Large intestine (tissue), 12 donors: ENCODE data around the gene RHOU. TPM values are rescaled to one million over a fixed set of nuclear protein-coding genes. Genes with fewer than 3 reads are reported as not detected.
"Not testable (repeated sequence)": the region's sequence is repeated elsewhere in the genome, so short reads cannot be mapped to it uniquely, and the experiment has no call there.

ENCODE experiments used
- DNase-seq, 2 donors: peaks; one replicate each; pipeline versions ENCODE4 v3.0.0 to v3.0.0-alpha.2; 2013
- H3K27ac ChIP-seq: one replicate; pipeline ENCODE4 v1.5.1; 2013; ENCODE audit warnings: low read length
- H3K27me3 ChIP-seq: 2 replicates; pipeline ENCODE4 v1.6.1; 2013; ENCODE audit warnings: low read length; ENCODE audit not compliant: control insufficient read depth, insufficient read depth
- H3K36me3 ChIP-seq: 2 replicates; pipeline ENCODE4 v1.6.1; 2013; ENCODE audit warnings: low read length; ENCODE audit not compliant: control insufficient read depth, insufficient read depth
- H3K4me1 ChIP-seq: one replicate; pipeline ENCODE4 v1.6.1; 2013; ENCODE audit warnings: low read length; ENCODE audit not compliant: control insufficient read depth, insufficient read depth
- H3K4me3 ChIP-seq: one replicate; pipeline ENCODE4 v1.5.1; 2013; ENCODE audit warnings: low read length
- H3K9me3 ChIP-seq: one replicate; pipeline ENCODE4 v1.6.1; 2013; ENCODE audit warnings: mild to moderate bottlenecking, low read depth, low read length, moderate library complexity; ENCODE audit not compliant: control insufficient read depth
- WGBS: methylation state at CpG from one replicate; pipeline ENCODE4 v1.1.5; 2013; ENCODE audit warnings: low lambda C conversion rate; ENCODE audit not compliant: insufficient coverage; 5-methylcytosine and 5-hydroxymethylcytosine counted together
- long read RNA-seq, 11 donors: transcript quantifications; one replicate each; lab custom pipeline, GENCODE V29; 2026
- polyA plus RNA-seq: library from polyadenylated mRNA; unstranded; fragments of 120-200 nt; gene quantifications from one replicate; pipeline ENCODE4 v1.2.1, GENCODE V29; 2013

The RHOU gene
- polyA plus RNA-seq: 44.2 TPM
- long read RNA-seq, donor 1, full-length matches to known transcripts: 6 of 6 reads
- long read RNA-seq, donor 1, partial matches to known transcripts: 0 of 6 reads
- long read RNA-seq, donor 1, other reads (novel, unspliced or antisense): 0 of 6 reads
- long read RNA-seq, donor 2, full-length matches to known transcripts: 21 of 40 reads
- long read RNA-seq, donor 2, partial matches to known transcripts: 19 of 40 reads
- long read RNA-seq, donor 2, other reads (novel, unspliced or antisense): 0 of 40 reads
- long read RNA-seq, donor 3: 0 reads
- long read RNA-seq, donor 4, full-length matches to known transcripts: 1 of 1 reads
- long read RNA-seq, donor 4, partial matches to known transcripts: 0 of 1 reads
- long read RNA-seq, donor 4, other reads (novel, unspliced or antisense): 0 of 1 reads
- long read RNA-seq, donor 5, full-length matches to known transcripts: 6 of 6 reads
- long read RNA-seq, donor 5, partial matches to known transcripts: 0 of 6 reads
- long read RNA-seq, donor 5, other reads (novel, unspliced or antisense): 0 of 6 reads
- long read RNA-seq, donor 6, full-length matches to known transcripts: 21 of 21 reads
- long read RNA-seq, donor 6, partial matches to known transcripts: 0 of 21 reads
- long read RNA-seq, donor 6, other reads (novel, unspliced or antisense): 0 of 21 reads
- long read RNA-seq, donor 7, full-length matches to known transcripts: 7 of 7 reads
- long read RNA-seq, donor 7, partial matches to known transcripts: 0 of 7 reads
- long read RNA-seq, donor 7, other reads (novel, unspliced or antisense): 0 of 7 reads
- long read RNA-seq, donor 8, full-length matches to known transcripts: 16 of 16 reads
- long read RNA-seq, donor 8, partial matches to known transcripts: 0 of 16 reads
- long read RNA-seq, donor 8, other reads (novel, unspliced or antisense): 0 of 16 reads
- long read RNA-seq, donor 9, full-length matches to known transcripts: 15 of 15 reads
- long read RNA-seq, donor 9, partial matches to known transcripts: 0 of 15 reads
- long read RNA-seq, donor 9, other reads (novel, unspliced or antisense): 0 of 15 reads
- long read RNA-seq, donor 10, full-length matches to known transcripts: 28 of 28 reads
- long read RNA-seq, donor 10, partial matches to known transcripts: 0 of 28 reads
- long read RNA-seq, donor 10, other reads (novel, unspliced or antisense): 0 of 28 reads
- long read RNA-seq, donor 11, full-length matches to known transcripts: 16 of 16 reads
- long read RNA-seq, donor 11, partial matches to known transcripts: 0 of 16 reads
- long read RNA-seq, donor 11, other reads (novel, unspliced or antisense): 0 of 16 reads

DNA sequence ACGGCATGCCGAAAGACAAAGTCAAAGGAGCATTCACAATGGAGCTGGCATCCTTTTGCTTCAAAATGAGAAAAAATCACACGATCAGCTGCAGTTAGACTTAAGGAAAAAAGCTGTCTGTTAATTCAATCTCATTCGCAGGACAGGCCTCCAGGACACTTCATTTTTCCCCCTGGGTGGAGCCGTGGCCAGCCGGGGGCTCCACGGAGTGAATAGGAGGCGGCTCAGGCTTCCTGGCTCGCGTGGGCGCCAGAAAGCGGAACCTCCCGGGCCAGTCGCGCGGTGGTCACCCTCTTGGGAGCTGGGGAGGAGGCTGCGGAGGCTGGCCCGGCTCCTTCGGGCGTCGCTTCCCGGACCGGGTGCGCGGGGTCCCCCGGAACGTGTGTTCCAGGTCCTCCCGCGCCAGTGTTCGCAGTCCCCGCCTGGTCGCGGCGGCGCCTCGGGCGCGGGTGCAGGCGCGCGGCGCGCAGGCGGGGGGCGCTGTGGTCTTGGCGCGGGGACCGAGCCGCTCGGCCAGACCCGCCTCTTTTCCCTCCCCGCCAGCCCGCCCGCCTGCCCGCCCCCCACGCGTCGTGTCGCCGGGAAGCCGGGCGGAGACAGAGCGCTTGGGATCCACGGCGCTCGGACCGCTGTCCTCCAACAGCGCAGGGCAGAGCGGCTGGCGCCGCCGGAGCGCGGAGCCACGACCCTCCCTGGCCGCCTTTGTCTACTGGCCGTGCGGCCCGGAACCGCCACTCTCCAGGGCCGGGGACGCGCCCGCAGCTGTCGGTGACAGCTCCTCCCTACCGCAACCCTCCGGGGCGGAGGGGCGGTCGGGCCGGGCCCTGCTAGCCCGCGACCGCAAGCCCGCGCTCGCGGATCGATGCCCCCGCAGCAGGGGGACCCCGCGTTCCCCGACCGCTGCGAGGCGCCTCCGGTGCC lies at the start of gene RHOU:
TSS of gene RHOU (plus strand) at position 599 of the 921 bp plus-strand sequence. CDS start at position 863, 264 bp downstream.
- Histone ChIP-seq H3K27me3 (peaks cover 3% of the 10 kb centered on the region), H3K4me3 (peak within 1 kb of the TSS; percentile 81), H3K27ac (peak within 1 kb of the TSS; percentile 88), H3K9me3 (no peaks in the 10 kb centered on the region), H3K36me3 (peaks cover 17% of the 10 kb centered on the region), H3K4me1 (peaks cover 17% of the 10 kb centered on the region)
- WGBS: 0% methylated on average over 1 of the region's 107 CpGs
- DNase-seq: peak; percentile 76 to 88

DNA sequence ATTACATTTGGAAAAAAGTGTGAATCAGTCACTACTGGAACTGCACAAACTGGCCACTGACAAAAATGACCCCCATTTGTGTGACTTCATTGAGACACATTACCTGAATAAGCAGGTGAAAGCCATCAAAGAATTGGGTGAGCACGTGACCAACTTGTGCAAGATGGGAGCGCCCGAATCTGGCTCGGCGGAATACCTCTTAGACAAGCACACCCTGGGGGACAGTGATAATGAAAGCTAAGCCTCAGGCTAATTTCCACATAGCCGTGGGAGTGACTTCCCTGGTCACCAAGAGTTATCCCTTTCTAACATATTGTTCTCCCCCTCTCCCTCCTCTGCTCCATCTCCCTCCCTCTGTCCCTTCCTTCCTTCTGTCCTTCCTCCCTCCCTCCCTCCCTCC lies 47.7 kb upstream of the RHOU start:
- WGBS: no CpG with 5 or more reads among the region's 6 CpGs
- Histone ChIP-seq H3K4me1 (no peaks in the 10 kb centered on the region), H3K27ac (no peak overlapping the region), H3K4me3 (no peak overlapping the region), H3K36me3 (no peaks in the 10 kb centered on the region), H3K27me3 (peaks cover 5% of the 10 kb centered on the region), H3K9me3 (no peaks in the 10 kb centered on the region)
- DNase-seq: no peak

DNA sequence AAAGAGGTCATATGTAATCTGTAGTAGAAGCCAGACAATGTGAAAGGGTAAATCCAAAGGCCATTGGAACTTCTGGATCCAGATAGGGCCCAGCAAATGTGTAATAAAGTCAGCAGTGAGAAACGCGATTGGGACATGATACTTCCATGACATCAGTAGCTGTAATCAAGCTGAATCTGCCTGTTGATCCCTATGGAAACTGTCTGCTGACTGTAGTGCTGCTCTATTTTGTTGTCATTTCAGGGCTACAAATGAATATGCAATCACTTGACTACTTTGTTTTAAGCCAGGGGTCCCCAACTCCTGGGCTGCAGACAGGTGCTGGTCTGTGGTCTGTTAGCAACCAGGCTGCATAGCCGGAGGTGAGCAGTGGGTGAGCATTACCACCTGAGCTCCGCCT lies 46.0 kb upstream of the RHOU start:
- no peak overlapping the region for H3K4me3 ChIP-seq
- H3K36me3 ChIP-seq: no peaks in the 10 kb centered on the region
- no peak for DNase-seq
- no peaks in the 10 kb centered on the region for H3K27me3 ChIP-seq
- no peaks in the 10 kb centered on the region for H3K4me1 ChIP-seq
- H3K9me3 ChIP-seq: no peaks in the 10 kb centered on the region
- no peak overlapping the region for H3K27ac ChIP-seq
- WGBS: no CpG with 5 or more reads among the region's 4 CpGs

DNA sequence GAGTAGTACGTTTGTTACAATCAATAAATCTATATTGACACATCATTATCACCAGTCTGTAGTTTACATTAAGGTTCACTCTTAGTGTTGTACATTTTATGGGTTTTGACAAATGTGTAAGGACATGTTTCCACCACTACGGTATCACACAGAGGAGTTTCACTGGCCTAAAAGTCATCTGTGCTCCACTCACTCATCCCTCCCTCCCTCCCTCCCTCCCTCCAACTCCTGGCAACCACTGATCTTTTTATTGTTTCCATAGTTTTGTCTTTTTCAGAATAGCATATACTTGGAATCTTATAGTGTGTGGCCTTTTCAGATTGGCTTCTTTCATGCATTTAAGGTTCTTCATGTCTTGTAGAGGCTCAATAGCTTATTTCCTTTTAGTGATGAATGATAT lies 44.1 kb upstream of the RHOU start:
- no peak overlapping the region for H3K4me3 ChIP-seq
- no peaks in the 10 kb centered on the region for H3K9me3 ChIP-seq
- 20% methylated on average over 1 of the region's 2 CpGs for WGBS
- H3K27ac ChIP-seq: no peak overlapping the region
- H3K4me1 ChIP-seq: no peaks in the 10 kb centered on the region
- no peak for DNase-seq
- H3K36me3 ChIP-seq: no peaks in the 10 kb centered on the region
- no peaks in the 10 kb centered on the region for H3K27me3 ChIP-seq

DNA sequence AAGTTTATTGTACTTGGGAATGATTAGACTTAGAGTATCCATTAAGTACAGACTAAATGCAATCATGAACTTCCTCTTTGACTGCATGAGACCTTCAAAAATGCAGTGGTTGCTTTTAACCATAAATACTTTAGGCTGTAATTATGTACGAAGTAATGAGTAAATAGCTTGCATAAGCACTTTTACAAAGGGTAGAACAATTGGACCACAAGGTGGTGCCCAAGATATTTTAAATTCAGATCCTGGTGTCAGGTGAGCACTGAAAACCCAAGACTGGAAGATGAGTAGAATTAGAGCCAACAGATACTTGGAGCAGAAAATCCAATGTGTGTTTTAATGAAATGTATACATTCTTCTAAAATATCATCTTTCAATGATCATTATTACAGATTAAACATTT lies 43.4 kb upstream of the RHOU start:
- no peak overlapping the region for H3K27ac ChIP-seq
- DNase-seq: peak; percentile 60 to 70
- WGBS: no CpG with 5 or more reads among the region's 1 CpG

DNA sequence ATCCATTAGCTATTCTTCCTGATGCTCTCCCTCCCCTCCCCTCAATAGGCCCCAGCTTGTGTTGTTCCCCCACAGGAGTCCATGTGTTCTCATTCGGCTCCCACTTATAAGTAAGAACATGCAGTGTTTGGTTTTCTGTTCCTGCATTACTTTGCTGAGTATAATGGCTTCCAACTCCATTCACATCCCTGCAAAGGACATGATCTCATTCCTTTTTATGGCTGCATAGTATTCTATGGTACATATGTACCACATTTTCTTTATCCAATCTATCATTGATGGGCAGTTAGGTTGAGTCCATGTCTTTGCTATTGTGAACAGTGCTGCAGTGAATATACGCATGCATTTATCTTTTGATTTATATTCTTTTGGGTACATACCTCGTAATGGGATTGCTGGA lies 40.8 kb upstream of the RHOU start:
- 100% methylated on average over 2 of the region's 3 CpGs for WGBS
- not testable (repeated sequence) for H3K4me3 ChIP-seq, DNase-seq, H3K36me3 ChIP-seq, H3K9me3 ChIP-seq, H3K27ac ChIP-seq, H3K27me3 ChIP-seq, H3K4me1 ChIP-seq

More for the DNA sequence above, 43.4 kb upstream of the RHOU start:
- Histone ChIP-seq H3K36me3 (no peaks in the 10 kb centered on the region), H3K27me3 (no peaks in the 10 kb centered on the region), H3K9me3 (no peaks in the 10 kb centered on the region), H3K4me3 (no peak overlapping the region), H3K4me1 (no peaks in the 10 kb centered on the region)

DNA sequence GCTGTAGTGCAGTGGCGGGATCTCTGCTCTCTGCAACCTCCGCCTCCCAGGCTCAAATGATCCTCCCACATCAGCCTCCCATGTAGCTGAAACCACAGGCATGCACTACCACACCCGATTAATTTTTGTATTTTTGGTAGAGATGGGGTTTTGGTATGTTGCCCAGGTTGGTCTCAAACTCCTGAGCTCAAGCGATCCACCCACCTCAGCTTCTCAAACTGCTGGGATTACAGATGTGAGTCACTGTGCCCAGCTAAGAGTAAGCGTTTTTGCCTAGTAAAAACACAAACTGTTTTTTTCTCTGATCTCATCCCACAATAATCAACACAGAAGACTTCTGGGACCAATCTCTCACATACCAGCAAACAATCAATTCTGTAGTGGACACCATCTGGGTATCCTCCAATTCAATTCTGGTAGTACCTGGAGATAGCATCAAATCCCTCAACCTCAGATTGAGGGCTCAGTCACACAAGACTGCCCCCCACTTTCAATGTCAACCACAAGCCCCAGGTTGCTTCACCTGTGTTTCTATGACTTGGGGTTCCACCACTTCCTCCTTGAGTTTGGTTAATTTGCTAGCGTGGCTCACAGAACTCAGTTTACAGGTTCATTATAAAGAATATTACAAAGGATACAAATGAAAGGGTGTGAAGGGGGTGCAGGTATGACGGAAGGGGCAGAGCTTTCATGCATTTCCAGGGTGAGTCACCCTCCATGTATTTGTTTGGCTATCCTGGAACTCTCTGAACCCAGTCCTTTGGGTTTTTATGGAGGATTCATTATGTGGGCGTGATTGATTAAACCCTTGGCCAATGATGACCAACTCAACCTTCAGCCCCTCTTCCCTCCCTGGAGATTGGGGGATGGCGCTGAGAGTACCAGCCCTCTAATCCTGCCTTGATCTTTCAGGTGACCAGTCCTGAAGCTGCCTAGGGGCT lies 40.0 kb upstream of the RHOU start:
- H3K9me3 ChIP-seq: no peaks in the 10 kb centered on the region
- no peak overlapping the region for H3K4me3 ChIP-seq
- H3K36me3 ChIP-seq: no peaks in the 10 kb centered on the region
- H3K4me1 ChIP-seq: no peaks in the 10 kb centered on the region
- DNase-seq: no peak
- H3K27ac ChIP-seq: no peak overlapping the region
- no peaks in the 10 kb centered on the region for H3K27me3 ChIP-seq
- no CpG with 5 or more reads among the region's 9 CpGs for WGBS

DNA sequence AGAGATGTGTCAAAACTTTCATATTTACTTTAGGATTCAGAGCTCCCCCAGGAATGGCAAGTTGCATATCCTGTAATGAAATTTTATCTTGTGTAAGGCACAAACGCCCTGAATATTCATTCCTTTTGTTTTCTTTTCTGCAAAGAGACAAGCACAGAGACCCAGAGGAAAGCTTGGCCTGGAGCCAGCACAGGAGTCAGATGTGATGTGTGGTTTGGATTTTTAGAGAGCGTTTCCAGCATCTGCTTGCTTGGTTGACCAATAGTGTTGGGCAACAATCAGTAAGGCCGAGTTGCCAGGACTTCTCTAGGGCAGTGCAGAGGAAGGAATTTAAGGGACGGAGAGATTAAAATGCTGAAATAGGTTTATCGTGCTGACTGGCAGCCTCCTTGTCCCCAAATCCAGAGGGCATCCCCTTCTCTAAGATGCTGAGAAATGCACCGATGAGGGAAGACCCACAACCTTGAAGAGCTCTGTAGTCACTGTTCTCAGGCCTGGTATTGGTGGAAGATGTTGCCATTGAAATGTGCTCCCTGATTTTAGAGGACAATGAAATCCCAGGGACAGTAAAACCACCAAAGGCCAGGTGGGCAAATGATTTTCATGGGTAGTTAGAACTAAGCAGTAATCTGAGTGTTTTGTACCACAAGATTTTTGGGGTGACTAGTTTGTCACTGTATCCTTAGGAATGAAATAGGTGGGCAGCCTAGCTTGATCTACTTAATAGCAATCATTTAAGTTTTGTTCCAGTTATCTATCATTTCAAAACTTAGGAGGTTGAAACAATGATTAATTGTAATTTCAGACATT lies 37.9 kb upstream of the RHOU start:
- Histone ChIP-seq H3K36me3 (no peaks in the 10 kb centered on the region), H3K9me3 (no peaks in the 10 kb centered on the region), H3K27me3 (no peaks in the 10 kb centered on the region), H3K4me3 (no peak overlapping the region), H3K27ac (no peak overlapping the region), H3K4me1 (no peaks in the 10 kb centered on the region)
- WGBS: no CpG with 5 or more reads among the region's 6 CpGs
- no peak for DNase-seq
